GM18507 (cell line): ENCODE measurements around the gene TMEM120B.
A peak's percentile ranks its signal among the peaks of the same experiment; 100 is the strongest.
"Not testable (repeated sequence)": the region's sequence is repeated elsewhere in the genome, so short reads cannot be mapped to it uniquely, and the experiment has no call there.

Experiments
- DNase-seq: peaks from one replicate; pipeline ENCODE4 v3.0.0; 2011; ENCODE audit warnings: low read depth; ENCODE audit not compliant: insufficient read length; ENCODE audit errors: extremely low spot score
- FAIRE-seq: peaks from 2 replicates; lab custom pipeline; 2011; peaks lifted over from hg19 to GRCh38; lab: Jason Lieb, UNC

Gene TMEM120B

GRCh38 chr12:121787063-121788025 lies 74.8 kb downstream of the TMEM120B start:
- no peak for DNase-seq
- FAIRE-seq: peak; percentile 73

DNA sequence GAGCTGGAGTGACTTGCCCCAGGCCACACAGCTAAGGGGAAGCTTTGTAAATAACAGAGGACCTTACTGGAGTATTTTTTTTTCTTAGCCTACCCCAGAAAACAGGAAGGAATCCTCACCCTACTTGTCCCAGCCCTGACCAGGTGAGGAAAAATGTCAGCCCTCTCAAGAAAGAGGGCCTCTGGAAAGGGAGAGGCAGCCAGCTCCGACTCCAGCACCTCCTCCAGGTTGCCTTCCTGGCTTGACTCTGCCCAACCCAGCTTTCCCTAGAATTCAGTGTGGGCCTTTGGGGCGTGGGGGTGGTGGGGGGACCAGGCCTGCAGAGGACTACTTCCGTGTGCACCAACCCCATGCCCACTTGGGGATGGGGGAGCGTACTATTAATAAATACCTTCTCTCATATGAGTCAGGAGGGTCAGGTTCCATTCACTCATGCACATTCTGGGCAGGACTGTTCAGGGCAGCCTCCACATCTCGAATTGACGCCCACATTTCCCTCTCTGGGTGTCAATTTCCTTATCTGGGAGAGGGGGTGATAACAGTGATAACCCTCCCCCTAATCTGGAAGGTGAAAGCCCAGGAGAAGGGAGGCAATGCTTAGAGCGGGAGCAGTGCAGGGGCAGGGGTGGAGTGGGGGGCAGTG lies 75.7 kb downstream of the TMEM120B start:
- FAIRE-seq: no peak
- no peak for DNase-seq

DNA sequence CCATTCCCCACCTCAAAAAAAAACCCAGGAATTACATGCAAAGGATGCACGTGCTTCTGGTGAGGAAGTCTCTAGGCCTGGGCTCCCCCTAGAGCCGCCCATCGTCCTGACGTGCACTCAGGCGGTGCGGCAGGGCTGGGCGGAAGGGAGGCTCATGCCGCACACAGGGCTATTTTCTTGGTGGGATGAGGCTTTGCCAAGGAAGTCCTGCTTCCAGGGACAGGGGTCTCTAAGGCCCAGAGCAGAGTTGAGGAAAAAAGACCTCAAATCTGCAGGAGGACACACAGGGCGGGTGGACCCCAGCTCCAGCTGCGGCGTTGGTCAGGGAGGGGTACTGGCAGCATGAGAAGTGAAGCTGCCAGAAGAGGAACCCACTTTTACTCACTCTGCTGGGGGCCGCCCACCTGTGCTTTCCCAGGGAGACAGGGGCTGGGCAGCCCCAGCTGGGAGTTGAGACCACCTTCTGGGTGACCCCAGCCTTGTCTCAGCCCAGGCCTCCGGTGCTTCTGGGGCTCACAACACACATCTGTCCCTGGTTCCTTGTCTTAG lies 76.8 kb downstream of the TMEM120B start:
- no peak for DNase-seq
- peak; percentile 73 for FAIRE-seq

DNA sequence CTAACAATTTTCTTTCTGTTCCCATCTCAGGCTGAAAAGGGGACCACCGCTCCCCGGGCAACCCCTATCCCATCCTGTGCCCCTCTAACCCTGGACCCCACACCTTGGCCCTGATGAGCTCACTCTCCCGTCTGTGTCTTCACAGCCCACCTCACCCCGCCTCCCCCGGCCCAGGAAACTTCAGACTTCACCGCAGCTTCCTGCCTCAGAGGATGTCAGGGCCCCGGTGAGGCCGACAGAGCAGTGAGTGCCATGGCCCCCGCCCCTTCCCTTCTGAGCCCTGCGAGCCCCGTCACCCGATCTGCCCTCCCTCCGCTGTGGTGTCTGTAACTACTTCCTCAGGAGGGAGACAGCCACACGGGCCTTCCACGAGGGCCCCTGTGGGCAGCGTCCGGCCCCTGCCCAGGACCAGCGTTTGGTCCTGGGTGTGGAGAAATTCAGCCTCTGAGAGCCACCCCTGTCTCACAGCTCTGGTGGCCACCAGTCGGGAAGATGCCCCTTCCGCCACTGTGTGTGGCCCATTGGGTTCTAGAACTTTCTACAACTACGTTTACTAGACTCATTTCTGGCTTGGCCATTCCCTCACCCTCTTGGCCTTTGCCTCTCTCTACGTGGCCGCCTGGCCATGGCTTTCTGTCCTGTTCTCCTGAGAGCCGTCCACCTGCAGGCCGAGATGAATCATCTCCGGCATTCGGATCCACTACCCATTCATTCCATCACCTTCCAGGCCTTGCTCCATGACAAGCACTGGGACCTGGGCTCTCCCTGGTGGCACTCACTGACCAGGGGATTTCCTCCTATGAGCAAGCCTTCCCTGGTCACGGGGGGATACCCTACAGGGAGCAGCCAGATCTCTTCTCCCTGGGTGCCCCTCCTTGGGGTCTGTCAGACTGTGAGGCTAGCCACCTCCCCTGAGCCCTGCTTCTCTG lies 77.5 kb downstream of the TMEM120B start:
- DNase-seq: peak; percentile 75

GRCh38 chr12:121790785-121791184 lies 78.2 kb downstream of the TMEM120B start:
- not testable (repeated sequence) for DNase-seq, FAIRE-seq

More for the DNA sequence above, 77.5 kb downstream of the TMEM120B start:
- peak; percentile 94 for FAIRE-seq

DNA sequence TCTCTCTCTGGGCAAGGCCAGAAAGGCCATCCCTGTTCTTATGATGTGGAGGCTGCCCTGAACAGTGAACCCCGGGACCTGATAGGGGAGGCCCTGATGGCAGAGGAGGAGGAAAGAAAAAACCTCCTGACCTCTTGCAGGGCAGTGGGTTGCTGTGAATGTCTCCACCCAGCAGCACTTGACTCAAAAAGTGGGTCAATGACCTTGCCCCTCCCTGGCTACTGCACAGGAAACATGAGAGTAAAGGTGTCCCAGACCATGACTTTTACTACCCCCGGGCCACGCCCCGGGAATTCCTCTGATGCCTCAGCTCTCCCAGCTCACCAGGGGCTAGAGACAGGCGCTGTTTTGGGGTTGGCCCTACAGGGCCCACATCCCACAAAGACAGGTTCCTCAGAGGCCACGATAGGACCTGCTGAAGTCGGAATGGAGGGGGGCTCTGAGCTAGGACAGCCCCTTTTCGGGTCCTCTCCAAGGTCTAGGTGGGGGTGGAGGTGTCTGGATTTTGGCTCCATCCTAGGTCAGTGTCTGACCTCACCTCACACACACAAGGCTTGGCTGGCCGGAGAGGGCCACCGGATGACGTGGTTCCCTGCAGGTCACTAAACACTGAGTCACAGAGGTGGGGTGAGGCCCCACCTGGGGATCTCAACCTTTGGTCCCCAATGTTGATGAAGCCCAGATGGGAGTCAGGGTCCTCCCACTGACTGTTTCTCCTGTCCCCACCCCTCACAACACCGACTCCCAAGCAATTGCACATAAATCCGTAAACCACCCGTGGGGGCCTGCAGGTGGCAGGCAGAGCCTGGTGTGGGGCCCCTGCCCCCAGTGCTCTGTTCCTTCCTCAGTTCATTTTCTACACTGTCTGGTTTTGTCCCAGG lies 79.4 kb downstream of the TMEM120B start:
- FAIRE-seq: peak; percentile 24
- no peak for DNase-seq

DNA sequence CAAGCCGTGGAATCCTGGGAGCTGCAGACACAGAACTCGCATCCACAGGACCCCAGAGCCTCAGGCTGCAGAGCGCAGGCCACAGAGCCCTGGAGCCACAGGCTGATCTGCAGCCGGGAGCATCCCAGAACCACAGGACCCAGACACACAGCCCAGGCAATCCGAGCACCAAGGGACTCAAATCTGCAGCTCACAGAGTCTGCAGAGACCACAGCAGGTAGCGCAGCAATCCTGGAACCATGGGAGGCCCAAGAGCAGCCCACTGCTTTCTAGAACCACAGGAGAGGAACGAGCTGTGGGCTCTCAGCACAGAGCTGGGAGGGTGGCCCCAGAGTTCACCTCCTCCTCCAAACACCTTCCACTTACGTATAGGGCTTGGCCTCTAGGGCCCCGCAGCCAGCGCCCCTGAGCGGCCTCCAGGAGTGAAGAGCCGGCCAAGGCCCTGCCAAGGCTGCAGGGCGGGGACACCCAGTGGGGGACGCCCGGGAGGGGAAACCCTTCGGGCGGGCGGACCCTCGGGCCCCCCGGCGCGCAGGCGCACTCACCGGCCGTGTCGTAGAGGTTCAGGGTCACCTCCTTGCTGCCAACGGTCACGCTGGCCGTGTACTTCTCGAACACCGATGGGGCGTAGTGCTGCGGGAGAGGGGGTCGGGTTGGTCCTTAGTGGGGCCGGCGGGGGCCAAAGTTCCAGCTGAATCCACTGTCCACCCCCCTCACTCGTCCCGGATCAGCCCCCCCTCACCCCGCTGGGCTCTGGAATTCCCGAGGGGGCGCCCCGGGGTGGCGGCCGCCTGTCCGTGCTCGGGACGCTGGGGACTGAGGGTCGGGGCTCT lies 80.3 kb downstream of the TMEM120B start:
- no peak for DNase-seq
- peak; percentile 66 for FAIRE-seq

DNA sequence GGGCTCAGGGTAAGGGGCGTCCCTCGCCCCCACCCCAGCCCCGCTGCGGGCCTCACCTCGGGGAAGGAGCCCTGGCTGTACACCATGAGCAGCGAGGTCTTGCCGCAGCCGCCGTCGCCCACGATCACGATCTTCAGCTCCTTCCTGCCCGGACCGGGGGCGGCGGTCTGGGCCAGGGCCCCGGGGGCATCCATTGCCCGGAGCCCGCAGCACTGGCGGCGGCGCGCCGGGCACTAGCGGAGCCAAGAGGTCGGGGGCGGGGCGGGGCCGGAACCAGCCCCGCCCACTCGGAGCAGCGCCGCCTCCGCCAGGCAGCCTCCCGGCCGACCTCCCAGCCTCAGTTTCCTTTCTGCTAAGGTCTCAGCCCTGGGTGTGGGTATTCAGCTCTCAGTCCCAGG lies 80.9 kb downstream of the TMEM120B start, which contains the start of gene RHOF:
Gene RHOF, minus strand, starts transcription at position 249 of the 398 bp plus-strand sequence. Its CDS starts 55 bp downstream, at position 194.
- peak; percentile 60 for FAIRE-seq
- DNase-seq: no peak

- FAIRE-seq (peak; percentile 80), DNase-seq (no peak)
Measured at GRCh38 chr12:121793838-121794533, 81.4 kb downstream of the TMEM120B start.

DNA sequence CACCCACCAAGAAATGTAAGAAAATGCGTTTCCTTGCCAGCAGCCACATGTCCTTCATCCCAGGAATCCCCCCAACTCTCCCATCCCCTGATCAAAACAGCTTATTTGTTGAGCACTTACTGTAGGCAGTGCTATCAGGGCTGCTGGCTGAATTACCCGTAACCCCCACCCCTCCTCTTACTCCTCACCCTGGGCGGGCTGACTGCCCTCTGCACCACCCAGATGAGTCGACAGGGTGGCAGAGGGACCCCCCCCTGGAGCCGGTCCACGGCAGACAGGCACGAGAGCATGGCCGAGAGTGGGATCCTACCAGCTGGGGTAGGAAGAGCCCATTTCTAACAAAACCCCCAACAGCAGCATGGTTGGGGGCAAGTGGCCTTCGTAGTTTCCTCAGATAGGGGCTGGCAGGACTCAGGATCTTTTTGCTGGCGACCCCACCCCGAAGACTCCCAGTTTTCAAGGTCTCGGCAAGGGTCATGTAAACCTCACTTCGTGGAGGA lies 82.0 kb downstream of the TMEM120B start:
- DNase-seq (no peak), FAIRE-seq (no peak)

GRCh38 chr12:121795034-121795968 lies 82.7 kb downstream of the TMEM120B start:
- DNase-seq: no peak
- FAIRE-seq: peak; percentile 92

DNA sequence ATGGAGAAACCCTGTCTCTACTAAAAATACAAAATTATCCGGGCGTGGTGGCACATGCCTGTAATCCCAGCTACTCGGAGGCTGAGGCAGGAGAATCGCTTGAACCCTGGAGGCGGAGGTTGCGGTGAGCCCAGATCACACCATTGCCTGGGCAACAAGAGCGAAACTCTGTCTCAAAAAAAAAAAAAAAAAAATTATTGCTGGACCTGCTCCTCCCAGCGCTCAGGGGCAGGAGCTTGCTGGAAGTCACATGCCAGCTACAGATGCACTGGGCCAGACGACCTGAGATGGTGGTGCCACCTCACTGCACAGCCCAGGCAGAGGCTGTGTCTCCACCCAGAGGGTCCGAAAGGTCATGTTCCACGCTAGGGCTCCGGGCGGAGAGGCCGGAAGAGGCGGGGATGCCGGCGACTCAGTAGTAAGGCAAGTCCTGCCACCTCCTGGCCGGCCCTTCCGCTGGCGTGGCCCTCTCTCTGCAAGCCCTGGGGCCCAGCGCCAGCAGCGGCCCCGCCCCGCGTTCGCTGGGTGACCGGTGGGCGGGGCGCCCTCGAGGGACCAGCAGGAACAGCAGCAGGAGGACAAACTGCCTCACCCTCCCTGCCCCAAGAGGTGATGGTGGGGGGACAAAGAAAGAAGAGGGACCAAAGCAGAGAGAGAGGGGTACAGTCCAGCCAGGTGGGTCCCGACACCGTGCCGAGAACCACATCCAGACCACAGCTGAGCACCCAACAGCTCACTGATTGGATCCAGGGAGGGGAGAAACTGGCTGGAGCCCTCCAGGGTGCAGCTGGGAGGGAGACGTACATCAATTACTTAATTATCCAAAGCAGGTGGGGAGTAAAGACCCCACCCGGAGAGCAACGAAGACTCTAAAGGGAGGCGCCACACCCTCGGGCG lies 84.6 kb downstream of the TMEM120B start:
- DNase-seq: no peak
- no peak for FAIRE-seq

DNA sequence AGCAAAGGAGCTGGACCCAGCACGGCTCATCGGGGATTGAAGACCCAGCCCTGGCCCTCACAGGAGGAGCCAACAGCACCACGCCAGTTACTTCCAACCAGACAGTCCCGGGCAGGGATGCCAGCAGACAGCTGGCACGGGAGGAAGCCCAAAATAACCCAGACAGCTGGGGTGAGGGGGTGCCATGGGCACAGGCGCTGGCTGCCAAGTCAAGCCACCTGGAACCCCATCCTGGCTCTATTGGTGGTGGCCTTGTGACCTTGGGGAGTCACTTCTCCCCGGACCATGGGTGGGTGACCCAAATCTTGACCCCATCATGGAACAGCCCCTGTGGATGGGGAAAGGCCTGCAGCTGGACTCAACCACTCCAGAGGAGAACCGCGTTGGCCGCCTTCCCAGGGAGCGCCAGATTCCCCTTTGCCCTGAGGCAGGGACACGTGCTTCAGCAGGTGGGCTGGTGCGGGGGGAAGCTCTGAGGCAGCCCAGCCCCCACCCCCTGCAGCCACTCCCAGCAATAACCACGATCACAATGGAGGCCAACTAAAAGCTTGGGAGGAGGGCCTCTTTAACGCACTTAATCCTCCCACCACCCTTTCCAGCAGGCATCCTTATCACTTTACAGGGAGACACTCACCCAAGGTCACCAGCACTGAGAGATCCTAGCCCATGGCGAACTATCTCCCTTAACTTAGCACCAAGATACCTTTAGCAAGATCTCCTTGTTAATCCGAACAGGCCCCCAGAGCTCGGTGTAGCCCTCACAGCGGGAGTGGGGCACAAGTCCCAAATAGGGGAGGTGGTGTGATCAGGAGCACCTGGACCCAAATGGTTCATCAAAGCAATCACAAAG lies 85.6 kb downstream of the TMEM120B start:
- FAIRE-seq (no peak), DNase-seq (no peak)

DNA sequence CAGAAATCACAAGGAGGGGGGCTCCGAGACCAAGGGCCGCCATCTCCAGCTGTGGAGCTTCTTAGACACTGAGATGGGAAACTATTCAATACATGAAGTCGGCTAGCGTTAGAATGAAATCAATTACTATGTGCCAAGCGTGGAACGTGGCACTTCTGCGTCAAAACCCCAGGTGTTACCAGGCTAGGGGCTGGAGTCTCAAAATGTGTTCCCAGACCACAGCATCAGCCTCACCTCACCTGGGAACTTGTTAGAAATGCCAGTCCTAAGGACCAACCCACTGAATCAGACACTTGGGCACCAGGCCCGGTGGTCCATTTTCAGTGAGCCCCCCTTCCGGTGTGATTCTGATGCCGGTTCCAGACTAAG lies 86.2 kb downstream of the TMEM120B start:
- DNase-seq (no peak), FAIRE-seq (no peak)
